Right lobe of liver (tissue), 4 donors: Measurements from ENCODE around the gene EPHB1.

ENCODE experiments used
- POLR2A ChIP-seq: fragments of 450-650 bp; IDR thresholded peaks from one replicate; pipeline ENCODE4 v1.6.1; 2017; ENCODE audit warnings: antibody characterized with exemption, mild to moderate bottlenecking
- TF ChIP-seq, protein P1 (sequence below), 4 donors: fragments of 200-600 bp in 3 of 4; fragments of 450-650 bp in 1 of 4; IDR thresholded peaks; one replicate each; pipeline versions ENCODE4 v1.5.1 to v1.8.0; 2016 to 2022; ENCODE audit warnings: antibody characterized with exemption in 4 of 4, mild to moderate bottlenecking in 2 of 4
- donor health status: DM: no; HTN: no; CAD: no.
- donor health status: DM: no; HTN: no; CAD: no.
- donor health status: DM: no; HTN: yes; CAD: no.

GRCh38 chr3:134829721-134830120 is 34.7 kb downstream of the EPHB1 start:
- TF ChIP-seq POLR2A, result no peak
- TF ChIP-seq, protein P1, sequence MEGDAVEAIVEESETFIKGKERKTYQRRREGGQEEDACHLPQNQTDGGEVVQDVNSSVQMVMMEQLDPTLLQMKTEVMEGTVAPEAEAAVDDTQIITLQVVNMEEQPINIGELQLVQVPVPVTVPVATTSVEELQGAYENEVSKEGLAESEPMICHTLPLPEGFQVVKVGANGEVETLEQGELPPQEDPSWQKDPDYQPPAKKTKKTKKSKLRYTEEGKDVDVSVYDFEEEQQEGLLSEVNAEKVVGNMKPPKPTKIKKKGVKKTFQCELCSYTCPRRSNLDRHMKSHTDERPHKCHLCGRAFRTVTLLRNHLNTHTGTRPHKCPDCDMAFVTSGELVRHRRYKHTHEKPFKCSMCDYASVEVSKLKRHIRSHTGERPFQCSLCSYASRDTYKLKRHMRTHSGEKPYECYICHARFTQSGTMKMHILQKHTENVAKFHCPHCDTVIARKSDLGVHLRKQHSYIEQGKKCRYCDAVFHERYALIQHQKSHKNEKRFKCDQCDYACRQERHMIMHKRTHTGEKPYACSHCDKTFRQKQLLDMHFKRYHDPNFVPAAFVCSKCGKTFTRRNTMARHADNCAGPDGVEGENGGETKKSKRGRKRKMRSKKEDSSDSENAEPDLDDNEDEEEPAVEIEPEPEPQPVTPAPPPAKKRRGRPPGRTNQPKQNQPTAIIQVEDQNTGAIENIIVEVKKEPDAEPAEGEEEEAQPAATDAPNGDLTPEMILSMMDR (IDR thresholded peaks at IDR 0.05), result no peak
